ENCODE results near the gene AK2. TPM values are rescaled to one million over a fixed set of nuclear protein-coding genes. Genes with fewer than 3 reads are reported as not detected.
"Not testable (repeated sequence)": the region's sequence is repeated elsewhere in the genome, so short reads cannot be mapped to it uniquely, and the experiment has no call there.

The AK2 gene
- total RNA-seq, 1 experiment from 2014 or later = 204 TPM

DNA sequence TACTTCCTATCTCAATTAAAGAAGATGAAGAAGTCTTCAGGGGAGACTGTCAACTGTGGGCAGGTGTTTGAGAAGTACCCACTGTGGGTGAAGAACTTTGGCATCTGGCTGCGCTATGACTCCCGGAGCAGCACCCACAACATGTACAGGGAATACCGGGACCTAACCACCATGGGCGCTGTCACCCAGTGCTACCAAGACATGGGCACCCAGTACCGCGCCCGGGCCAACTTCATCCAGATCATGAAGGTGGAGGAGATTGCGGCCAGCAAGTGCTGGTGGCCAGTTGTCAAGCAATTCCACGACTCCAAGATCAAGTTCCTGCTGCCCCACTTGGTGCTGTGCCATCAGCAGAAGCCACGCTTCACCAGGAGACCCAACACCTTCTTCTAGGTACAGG lies 56.6 kb downstream of the AK2 start:
- no peak for DNase-seq (ENCODE audit: extremely low read depth, low read depth)

DNA sequence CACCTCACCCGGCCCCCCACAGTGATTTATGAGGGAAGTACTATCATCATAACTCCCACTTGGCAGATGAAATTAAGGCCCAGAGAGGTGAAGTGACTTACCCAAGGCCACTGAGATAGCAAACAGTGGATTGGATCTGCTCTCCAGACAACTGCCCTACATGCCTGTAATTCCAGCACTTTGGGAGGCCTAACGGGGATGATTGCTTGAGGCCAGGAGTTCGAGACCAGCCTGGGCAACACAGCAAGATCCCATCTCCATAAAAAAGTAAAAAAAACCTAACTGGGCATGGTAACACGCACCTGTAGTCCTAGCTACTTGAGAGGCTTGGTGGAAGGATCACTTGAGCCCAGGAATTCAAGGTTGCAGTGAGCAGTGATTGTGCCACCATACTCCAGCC lies 57.8 kb downstream of the AK2 start:
- DNase-seq (ENCODE audit: extremely low read depth, low read depth) = no peak

DNA sequence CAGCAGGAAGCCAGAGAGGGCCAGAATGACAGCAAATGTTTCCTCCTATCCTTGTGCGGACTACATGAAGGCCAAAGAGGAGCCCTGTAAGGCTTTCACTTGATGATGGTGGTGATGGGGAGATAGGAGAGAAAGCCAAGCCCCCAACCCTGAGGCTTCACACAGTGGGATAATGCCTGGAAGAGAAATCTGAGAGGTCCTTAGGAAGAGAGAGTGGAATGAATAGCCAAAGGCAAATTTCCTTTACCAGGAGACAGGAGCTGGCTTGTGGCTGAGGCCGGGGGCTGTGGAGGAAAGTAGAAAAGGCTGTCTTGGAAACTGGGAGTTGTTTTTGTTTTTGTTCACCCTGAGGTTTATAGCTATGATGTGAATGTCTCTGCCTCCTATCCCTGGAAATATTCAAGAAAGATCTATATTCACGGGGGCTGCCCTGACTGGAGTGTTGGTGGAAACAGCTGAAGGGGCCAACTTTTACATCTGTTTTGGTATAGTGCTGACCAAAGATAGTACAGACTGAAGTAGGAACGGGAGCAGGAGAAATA lies 59.1 kb downstream of the AK2 start:
- DNase-seq (ENCODE audit: extremely low read depth, low read depth) = no peak

DNA sequence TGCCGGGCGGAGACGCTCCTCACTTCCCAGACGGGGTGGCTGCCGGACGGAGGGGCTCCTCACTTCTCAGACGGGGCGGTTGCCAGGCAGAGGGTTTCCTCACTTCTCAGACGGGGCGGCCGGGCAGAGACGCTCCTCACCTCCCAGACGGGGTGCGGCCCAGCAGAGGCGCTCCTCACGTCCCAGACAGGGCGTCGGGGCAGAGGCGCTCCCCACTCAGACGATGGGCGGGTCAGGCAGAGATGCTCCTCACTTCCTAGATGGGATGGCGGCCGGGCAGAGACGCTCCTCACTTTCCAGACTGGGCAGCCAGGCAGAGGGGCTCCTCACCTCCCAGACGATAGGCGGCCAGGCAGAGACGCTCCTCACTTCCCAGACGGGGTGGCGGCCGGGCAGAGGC lies 61.6 kb downstream of the AK2 start:
- DNase-seq (ENCODE audit: extremely low read depth, low read depth) = not testable (repeated sequence)

DNA sequence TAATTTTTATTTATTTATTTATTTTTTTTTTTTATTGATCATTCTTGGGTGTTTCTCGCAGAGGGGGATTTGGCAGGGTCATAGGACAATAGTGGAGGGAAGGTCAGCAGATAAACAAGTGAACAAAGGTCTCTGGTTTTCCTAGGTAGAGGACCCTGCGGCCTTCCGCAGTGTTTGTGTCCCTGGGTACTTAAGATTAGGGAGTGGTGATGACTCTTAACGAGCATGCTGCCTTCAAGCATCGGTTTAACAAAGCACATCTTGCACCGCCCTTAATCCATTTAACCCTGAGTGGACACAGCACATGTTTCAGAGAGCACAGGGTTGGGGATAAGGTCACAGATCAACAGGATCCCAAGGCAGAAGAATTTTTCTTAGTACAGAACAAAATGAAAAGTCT lies 63.2 kb downstream of the AK2 start:
- DNase-seq (ENCODE audit: extremely low read depth, low read depth) = not testable (repeated sequence)

DNA sequence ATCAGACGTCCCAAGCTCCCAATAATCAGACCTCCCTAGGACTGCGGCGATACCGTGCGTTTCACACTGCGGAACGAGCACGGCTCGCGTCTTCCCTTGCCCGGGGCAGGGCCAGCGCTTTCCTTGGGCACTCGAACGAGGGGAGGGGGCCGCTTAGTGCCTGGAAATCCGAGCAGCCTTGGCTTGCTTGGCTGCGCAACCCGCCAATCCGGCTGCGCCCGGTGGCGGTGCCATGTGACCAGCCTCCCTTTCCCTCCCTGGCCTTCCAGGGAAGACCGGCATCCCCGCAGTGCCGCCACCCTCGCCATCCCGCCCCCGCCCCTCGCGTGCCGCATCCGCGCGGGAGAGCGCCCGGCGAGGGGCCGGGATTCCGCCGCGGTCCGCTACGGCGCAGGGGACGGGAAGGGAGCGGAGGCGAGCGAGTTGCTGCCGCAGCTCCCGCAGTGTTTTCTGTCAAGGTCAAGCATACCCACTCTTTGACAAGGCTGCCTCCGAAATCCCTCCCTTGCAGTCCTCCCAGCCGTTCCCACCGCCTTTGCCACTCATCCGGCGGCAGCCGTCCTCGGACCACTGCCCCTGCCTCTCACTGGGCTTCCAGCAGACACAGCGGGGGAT lies 63.8 kb downstream of the AK2 start:
- DNase-seq (ENCODE audit: extremely low read depth, low read depth) = no peak

DNA sequence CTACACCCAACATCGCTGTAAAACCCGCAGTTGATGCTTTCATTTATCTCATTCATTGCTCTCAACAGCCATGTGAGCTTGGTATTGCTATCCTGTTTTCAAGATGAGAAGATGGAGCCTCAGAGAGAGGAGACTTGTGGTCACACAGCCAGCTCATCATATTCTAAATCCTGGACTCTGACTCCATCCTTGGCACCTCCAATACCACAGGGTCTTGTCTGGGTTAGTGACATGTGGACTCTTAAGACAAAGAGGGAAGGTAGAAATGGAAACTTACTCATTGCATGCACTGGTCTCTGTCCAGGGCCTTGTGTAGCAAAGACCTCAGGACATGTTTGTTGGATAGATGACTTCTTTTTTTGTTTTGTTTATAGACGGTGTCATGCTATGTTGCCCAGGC lies 65.1 kb downstream of the AK2 start:
- DNase-seq (ENCODE audit: extremely low read depth, low read depth) = no peak

DNA sequence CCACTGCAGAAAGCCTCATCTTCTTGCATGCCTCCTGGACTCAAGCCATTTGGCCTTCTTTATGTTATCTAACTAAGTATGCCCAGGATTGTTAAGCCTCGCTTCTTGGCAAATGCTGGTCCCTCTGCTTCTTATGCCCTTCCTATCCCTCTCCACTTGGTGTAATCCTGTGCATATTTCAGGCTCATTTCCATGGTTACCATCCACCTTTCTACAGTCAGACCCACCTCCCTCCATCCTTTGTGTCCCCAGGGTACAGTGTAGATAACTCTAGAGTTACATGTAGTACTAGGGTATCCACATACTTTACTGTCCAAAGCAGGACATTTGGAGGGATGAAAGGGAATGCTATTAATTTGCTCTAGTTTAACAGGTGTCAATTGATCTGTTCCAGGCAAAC lies 65.5 kb downstream of the AK2 start:
- no peak for DNase-seq (ENCODE audit: extremely low read depth, low read depth)

DNA sequence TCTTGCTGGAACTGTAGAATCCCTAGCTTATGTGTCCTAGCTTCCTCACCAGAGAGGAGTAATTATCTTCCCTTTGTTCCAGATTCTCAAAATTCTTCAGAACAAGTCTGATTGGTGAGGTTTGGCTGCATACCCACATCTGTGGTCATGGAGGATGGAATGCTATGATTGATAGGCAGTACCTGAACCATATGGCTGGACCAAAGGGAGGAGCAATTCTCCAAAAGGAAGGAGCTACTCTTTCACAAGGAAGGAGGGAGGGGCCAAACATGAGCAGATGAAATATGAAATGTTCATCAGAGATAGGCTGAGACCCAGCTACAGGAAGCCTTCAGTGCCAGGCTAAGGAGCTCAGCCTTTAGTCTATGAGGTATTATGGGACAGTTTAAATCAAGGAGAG lies 67.1 kb downstream of the AK2 start:
- DNase-seq (ENCODE audit: extremely low read depth, low read depth) = no peak

DNA sequence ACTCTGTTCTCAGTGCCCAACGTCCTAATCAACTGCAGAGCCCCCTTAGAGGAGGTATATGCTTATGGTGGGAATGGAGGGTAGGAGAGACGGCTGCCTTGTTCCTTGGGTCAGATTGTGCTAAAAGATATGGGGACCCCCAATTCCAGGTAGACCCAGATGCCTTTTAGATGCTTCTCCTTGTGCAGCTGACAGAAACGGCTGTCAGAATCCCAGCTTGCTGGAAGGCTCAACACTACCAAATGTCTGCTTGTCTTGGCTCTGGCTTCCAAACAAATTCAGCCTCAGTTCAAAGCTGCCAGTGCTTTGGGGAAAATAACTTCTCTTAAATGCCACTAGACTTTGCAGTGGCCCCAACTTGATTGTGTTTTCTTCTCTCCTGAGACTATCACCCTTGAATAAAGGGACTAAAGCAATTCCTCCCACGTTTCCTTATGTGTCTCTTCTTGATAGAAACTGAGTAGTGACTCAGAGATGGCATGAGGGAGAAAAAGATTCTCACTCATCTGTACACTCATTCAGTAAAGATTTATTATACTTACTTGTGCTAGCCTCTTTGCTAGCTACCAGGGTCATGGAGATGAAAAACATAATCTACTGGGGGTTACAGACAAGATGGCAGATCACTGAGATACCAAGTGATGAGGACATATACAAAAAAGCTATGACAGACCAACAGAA lies 68.7 kb downstream of the AK2 start:
- DNase-seq (ENCODE audit: extremely low read depth, low read depth) = no peak

DNA sequence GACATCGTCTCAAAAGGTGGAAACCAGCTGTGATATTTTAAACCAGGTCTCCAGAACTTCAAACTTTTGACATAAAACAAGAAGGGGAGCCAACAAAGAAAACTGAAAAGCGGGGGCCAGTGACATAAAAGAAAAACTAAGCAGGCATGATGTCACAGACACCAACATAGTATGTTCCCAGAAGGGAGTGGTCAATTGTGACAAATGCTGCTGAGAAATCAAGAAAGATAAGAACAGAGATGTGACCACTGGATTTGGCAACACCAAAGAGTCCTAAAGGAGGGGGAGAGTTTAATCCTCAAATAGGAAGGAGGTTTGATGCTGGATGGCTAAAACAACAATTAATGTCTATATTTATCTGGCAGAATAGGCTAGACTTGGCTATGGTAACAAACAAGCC lies 69.8 kb downstream of the AK2 start:
- DNase-seq (ENCODE audit: extremely low read depth, low read depth) = no peak

DNA sequence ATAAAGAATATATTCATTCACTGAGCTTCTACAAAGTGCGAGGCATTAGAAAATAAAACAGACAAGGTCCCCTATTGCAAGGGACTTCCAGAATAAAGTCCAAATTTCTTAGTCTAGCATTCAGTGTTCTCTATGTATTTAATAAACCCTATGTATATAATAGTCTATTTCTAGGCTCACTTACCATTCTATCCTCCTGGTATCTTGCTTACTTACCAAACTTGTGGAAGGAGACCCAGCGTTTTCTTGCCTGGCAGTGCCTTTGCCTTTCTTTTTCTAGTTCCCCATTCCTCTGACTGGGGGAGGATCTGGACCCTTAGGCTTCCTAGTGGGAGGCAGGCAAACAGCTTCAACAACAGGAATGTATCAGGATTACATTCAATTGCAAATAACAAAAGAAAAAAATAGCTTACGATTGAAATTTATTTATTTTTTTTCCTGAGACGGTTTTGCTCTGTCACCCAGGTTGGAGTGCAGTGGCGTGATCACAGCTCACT lies 71.4 kb downstream of the AK2 start:
- no peak for DNase-seq (ENCODE audit: extremely low read depth, low read depth)

DNA sequence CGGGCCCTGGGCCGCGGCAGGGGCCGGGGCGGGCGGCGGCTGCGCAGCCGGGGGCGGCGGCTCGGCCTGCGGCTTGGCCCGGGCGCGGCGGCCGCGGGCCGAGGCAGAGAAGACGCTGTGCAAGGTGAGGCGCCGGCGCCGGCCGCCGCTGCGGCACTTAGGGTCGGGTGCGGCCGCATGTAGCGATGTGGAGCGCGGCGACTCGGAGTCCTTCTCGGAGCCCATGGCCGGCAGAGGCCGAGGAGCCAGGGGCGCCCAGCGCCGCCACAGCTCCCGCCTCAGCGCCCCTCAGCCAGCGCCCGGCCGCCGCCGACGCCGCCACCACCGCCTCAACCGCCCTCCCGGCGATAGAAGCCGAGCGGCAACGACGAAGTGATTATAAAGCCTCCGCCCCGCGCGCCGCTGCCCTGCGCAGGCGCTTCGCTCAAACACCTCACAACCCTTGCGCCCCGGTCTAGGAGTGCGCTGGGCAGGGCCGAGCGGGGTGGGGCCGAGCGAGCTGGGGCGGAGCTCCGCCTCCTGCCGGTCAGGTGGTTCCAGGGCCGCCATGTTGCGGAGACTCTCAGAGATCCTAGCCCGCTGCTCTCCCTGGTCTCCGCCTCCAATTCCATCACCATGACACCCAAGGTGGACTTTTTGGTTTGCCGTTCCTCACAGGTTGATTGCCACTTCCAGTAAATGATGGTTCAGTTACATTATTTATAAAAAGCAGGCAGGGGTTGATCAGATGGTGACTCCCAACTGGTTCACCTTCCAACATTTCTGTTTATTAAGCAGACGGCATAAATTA lies 72.0 kb downstream of the AK2 start, which contains the start of gene RNF19B:
TSS of gene RNF19B (minus strand) at position 349 of the 790 bp plus-strand sequence. CDS start at position 225, 124 bp downstream.
- DNase-seq (ENCODE audit: extremely low read depth, low read depth) = peak; percentile 90

DNA sequence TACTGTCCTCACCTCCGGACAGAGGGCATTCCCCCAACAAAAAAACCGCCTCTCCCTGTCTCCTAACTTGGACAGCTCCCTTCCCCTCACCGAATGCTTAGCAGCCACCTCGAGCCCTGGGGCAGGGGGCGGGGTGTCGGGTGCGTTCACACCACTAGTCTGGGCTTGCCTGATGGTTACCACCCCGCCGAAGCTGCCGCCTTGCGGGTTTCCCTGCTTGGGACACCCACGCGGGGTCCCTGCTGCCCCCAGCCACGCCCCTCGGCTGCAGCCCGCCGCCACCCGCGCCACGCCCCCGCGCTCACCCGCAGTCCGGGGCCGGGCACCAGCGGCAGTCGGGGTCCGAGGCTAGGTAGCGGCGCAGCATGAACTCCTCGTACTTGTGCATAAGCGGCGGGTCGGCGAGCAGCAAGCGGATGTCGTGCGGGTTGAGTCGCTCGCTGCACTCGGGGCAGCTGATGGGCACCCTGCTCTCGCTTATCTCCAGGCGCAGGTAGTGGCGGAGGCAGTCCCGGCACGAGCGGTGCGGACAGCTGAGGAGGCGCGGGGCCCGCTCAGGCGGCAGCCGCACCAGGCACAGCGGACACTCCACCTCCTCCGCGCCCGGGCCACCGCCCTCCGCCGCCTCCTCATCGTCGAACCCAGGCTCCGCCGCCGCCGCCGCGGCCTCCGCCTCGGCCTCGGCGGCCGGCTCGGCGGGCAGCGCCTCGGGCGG lies 72.8 kb downstream of the AK2 start:
- DNase-seq (ENCODE audit: extremely low read depth, low read depth) = no peak

DNA sequence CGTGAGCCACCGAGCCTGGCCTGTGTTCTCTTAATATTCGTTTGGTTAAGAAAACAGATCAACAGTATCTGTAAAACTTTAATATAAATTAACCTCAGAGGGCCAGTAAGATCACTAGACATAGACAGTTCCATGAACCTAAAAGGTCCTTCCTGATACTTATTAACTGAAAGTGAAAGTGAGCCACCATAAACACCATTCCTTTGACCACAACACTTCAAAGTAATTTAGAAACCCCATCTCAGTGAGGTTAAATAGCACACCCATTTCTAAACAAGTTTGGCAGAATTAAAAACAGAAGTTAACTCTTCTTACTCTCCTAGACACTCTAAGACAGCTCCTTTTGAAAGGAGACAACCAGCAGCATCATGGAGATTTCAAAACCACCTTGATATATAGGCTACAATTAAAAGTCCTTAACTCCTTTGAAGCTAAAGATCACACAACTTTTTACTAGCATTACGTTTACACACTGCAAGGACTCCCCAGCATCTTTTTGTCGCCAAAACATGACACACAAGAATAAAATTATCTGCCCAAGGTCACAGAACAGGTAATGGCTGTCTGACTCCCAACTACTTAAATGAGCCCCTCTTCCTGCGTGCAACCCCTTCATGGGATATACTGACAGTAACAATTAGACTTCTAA lies 74.3 kb downstream of the AK2 start:
- no peak for DNase-seq (ENCODE audit: extremely low read depth, low read depth)

DNA sequence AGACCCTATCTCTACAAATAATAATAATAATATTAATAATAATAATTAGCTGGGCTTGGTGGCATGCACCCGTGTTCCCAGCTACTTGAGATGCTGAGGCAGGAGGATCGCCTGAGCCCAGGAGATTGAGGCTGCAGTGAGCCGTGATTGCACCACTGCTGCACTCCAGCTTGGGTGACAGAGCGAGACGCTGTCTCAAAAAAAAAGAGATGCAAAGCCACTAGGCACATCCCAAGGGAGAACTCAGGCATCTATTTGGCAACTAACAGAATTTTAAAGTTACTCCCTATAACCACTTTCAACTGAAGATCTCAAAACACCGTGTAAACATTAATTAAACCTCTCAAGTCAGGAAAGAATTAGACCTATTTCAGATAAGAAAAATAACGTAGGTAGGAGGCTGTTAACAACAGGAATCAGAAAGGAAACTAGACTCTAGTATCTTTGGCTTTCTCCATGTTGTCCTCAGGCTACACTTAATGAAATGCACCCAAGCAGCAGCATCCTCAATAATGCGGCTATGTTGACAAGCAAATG lies 75.8 kb downstream of the AK2 start:
- no peak for DNase-seq (ENCODE audit: extremely low read depth, low read depth)

DNA sequence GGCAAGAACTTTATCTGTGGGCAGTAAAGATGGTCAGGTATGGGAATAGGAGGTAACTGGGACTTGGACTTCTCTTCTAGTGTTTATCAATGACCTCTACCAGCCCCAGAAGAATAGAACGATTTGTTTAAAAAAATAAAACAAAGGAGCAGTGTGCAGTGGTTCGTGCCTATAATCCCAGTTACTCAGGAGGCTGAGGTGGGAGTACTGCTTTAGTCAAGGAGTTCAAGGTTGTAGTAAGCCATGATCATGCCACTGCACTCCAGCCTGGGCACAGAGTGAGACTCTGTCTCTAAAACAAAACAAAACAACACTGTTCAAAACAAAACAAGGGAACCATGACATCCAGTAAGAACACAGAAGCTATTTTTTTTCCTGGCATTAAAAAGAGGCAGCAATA lies 76.3 kb downstream of the AK2 start:
- no peak for DNase-seq (ENCODE audit: extremely low read depth, low read depth)

DNA sequence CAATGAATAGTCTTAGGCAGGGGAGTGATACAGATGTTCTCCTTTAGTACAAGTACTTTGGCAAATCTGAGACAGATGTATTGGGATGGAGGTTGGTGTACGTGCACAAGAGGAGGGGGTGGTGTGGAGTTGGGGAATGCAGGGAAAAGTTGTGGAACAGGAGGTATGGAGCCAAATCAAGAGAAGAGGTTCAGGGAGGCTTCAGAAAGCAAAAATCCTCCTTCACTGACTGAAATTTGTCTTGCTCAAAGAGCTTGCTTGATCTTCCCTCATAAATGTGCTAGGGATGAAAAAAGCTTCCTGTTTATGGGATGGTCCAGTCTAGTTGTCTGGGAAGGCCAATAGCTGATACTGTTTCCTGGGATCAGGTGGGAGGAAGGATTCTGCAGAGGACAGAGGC lies 77.9 kb downstream of the AK2 start:
- DNase-seq (ENCODE audit: extremely low read depth, low read depth) = no peak

All from NCI-H460 (cell line).